Measurements from ENCODE around the gene RNF20.
"Not testable (repeated sequence)": the region's sequence is repeated elsewhere in the genome, so short reads cannot be mapped to it uniquely, and the experiment has no call there.

RNF20 gene

DNA sequence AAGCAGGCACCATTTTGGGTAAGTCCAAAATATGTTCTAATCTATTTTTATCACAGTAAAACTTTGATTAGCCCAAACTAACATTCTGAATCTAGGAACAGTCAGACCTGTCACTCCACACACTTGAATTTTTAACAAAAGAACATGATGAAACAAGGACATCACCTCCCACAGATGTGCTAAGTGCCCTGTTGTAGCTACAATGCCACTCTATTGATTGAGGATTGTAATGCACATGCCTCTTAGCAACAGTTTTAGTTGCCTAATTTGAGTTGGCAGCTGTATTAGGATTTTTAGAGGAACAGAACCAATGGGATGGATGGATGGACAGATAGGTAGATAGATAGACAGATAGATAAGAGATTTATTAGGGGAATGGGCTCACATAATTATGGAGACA lies 20.3 kb upstream of the RNF20 start:
- no peak overlapping the region for H3K27ac Mint-ChIP-seq
- CTCF ChIA-PET: interaction anchor here (1.5 kb wide), 1 partner anchor 17 kb away, joined by 6 read pairs; no protein-coding TSS in a partner anchor
- H3K4me3 Mint-ChIP-seq: no peak overlapping the region
- DNase-seq: no peak
- H3K36me3 Mint-ChIP-seq: no peaks in the 10 kb centered on the region
- peaks cover 13% of the 10 kb centered on the region for H3K27me3 Mint-ChIP-seq
- H3K9me3 Mint-ChIP-seq: no peaks in the 10 kb centered on the region
- H3K4me1 Mint-ChIP-seq: peaks cover 7% of the 10 kb centered on the region

DNA sequence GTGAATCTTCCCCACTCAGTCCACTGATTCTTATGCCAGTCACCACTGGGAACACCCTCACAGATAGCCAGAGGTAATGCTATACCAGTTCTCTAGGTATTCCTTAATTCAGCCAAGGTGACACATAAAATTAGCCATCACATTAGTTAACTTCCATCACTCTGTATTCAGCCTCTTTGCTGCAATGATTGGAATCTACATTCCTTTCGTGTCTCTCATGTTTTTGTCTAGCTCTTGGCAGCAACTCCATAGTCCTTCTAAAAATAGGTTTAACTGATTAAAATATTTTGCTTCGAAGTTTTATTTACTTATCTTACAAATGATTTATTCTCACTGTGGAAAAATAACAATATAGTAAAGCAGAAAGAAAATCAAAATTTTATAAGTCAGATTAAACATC lies 19.6 kb upstream of the RNF20 start:
- CTCF ChIA-PET: no interaction called here
- Mint-ChIP-seq H3K4me1 (peaks cover 7% of the 10 kb centered on the region), H3K9me3 (no peaks in the 10 kb centered on the region), H3K4me3 (no peak overlapping the region), H3K36me3 (no peaks in the 10 kb centered on the region), H3K27ac (no peak overlapping the region), H3K27me3 (peaks cover 13% of the 10 kb centered on the region)
- DNase-seq: no peak

DNA sequence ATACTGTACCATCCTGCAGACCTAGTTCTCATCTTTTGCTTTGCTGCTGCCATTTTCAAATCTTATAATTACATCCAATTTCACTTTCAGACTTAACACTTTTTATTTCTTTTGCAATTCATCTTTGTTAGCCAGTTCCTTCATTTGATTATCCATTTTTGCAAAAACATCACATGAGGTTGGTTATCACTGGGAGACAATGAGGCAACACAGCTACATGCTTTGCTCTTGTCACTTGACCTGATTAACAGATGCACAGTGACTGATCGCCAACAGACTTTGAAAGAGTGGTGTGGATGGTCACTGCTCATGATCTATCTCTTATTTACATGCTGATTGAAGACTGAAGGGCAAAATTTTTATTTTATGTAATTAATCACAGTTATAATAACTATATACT lies 17.0 kb upstream of the RNF20 start:
- CTCF ChIA-PET: no interaction called here
- H3K4me1 Mint-ChIP-seq: peaks cover 14% of the 10 kb centered on the region
- H3K9me3 Mint-ChIP-seq: no peaks in the 10 kb centered on the region

DNA sequence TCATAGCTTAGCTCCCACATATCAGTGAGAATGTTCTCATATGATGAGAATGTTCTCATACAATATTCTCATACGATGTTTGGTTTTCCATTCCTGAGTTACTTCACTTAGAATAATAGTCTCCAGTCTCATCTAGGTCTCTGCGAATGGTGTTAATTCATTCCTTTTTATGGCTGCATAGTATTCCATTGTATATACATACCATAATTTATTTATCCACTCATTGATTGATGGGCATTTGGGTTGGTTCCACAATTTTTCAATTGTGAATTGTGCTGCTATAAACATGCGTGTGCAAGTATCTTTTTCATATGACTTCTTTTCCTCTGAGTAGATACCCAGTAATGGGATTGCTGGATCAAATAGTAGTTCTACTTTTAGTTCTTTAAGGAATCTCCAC lies 15.2 kb upstream of the RNF20 start:
- peaks cover 25% of the 10 kb centered on the region for H3K27me3 Mint-ChIP-seq

More for the DNA sequence above, 17.0 kb upstream of the RNF20 start:
- Mint-ChIP-seq H3K4me3 (no peak overlapping the region), H3K27me3 (peaks cover 20% of the 10 kb centered on the region), H3K27ac (no peak overlapping the region), H3K36me3 (no peaks in the 10 kb centered on the region)
- no peak for DNase-seq

DNA sequence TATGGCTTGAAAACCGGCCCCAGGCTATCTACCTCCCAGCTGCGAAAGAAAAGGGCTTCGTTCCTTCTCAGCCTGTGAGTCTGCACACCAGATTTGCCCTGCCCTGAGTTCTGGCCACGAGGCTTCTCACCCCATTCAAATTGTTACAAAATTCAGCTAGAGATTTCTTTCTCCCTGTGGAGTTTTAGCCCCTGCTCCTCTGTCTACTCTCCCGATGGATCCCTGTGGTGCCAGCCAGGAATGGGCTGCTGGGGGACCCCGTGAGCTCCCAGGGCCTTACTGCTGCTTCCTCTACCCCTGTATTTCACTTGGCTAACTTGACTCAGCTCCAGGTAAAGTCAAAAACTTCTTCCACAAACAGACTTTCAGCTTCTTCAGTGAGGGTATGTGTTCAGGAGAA lies 9.3 kb upstream of the RNF20 start:
- H3K4me1 Mint-ChIP-seq: peaks cover 13% of the 10 kb centered on the region
- DNase-seq: no peak
- H3K27me3 Mint-ChIP-seq: peaks cover 25% of the 10 kb centered on the region
- H3K4me3 Mint-ChIP-seq: no peak overlapping the region
- no peaks in the 10 kb centered on the region for H3K36me3 Mint-ChIP-seq
- H3K27ac Mint-ChIP-seq: no peak overlapping the region
- CTCF ChIA-PET: interaction anchor here (0.7 to 1.1 kb wide), 3 partner anchors 9 to 66 kb away, joined by 3 to 4 read pairs (median 3); no protein-coding TSS in a partner anchor
- H3K9me3 Mint-ChIP-seq: no peaks in the 10 kb centered on the region

More for the DNA sequence above, 15.2 kb upstream of the RNF20 start:
- H3K27ac Mint-ChIP-seq, H3K9me3 Mint-ChIP-seq, H3K4me3 Mint-ChIP-seq, DNase-seq, H3K36me3 Mint-ChIP-seq: not testable (repeated sequence)
- CTCF ChIA-PET: interaction anchor here (1.2 to 1.3 kb wide), 2 partner anchors 13 to 60 kb away, joined by 3 read pairs; no protein-coding TSS in a partner anchor
- peaks cover 13% of the 10 kb centered on the region for H3K4me1 Mint-ChIP-seq

DNA sequence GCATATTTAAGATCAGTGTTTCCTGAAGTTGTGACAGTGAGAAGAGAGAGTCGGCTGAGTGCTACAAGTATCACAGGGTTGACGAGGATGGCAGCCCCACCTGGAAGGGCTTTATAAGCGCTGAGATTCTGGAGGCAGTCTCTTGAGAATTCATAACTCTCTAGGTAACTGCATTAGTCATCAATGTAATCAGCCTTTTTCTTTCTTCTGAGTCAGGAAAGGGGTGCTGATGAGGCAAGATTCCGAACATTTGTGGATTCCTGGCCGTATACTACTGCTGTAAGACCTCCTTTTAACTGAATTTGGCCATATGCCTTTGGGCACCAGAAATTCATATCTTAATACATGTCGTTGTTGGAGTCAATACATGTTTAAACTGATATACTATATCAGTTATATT lies 6.6 kb upstream of the RNF20 start:
- CTCF ChIA-PET: interaction anchor here (0.8 to 1.0 kb wide), 2 partner anchors 68 kb away, joined by 3 to 7 read pairs; no protein-coding TSS in a partner anchor
- Mint-ChIP-seq H3K36me3 (no peaks in the 10 kb centered on the region), H3K4me3 (no peak overlapping the region), H3K27me3 (peaks cover 18% of the 10 kb centered on the region), H3K27ac (no peak overlapping the region), H3K9me3 (no peaks in the 10 kb centered on the region), H3K4me1 (peaks cover under 1% of the 10 kb centered on the region)
- no peak for DNase-seq

DNA sequence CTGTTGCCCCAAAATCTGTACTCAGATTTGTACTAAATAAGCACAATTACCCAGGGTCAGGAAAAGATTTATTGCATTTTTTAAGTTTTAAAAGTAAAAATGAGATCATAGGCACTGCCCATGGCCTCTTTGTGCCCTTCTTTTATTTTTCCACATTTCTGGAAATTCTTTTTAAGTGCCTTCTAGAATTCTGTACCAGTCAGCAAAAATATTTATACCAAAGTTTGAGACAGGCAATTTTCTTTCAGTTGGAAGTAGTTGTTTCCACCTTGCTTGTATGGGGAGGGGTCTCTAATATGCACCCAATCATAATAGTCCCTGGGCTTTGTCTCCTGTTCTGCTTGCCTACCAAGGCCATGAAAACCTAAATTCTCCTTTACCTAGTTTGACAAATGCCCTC lies 5.6 kb upstream of the RNF20 start:
- no peak for DNase-seq
- Mint-ChIP-seq H3K27ac (no peak overlapping the region), H3K4me3 (no peak overlapping the region), H3K36me3 (no peaks in the 10 kb centered on the region), H3K27me3 (peaks cover 17% of the 10 kb centered on the region), H3K9me3 (no peaks in the 10 kb centered on the region), H3K4me1 (peaks cover 3% of the 10 kb centered on the region)
- CTCF ChIA-PET: interaction anchor here (1.1 to 1.5 kb wide), 2 partner anchors 16 to 79 kb away, joined by 4 to 6 read pairs; no protein-coding TSS in a partner anchor

DNA sequence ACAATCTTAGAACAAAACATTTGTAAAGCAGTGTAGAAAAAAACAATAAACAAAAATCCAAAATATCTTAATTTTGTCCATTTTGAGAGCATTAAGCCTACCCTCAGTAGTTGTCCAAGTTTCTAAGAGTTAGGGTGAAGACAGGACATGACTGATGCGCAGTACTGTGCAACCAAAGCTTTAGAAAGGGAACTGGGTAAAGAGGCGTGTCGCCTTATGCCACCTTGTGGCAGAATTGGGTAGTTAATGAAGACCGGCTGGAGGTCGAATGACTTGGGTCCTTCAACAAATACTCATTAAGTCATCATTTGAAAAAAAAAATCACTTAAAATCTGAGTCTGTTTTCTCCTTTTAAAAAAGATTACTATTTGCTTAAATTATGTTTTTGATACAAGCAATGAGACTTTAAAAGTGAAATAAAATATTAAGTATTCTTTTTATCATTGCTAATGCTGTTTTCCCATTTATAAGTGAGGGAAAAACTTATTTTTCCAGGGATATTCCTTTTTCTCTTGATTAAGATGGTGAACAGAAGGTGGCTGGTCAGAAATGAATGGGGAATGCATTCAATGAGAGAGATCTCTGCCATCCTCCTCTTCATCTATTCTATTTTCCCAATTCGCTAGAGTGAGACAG lies 3.5 kb upstream of the RNF20 start:
- peak; percentile 74 for DNase-seq
- Mint-ChIP-seq H3K36me3 (no peaks in the 10 kb centered on the region), H3K27ac (no peak overlapping the region), H3K9me3 (no peaks in the 10 kb centered on the region), H3K27me3 (no peaks in the 10 kb centered on the region), H3K4me3 (no peak overlapping the region), H3K4me1 (peaks cover 18% of the 10 kb centered on the region)
- CTCF ChIA-PET: interaction anchor here (0.6 to 2.2 kb wide), 12 partner anchors 10 to 81 kb away, joined by 3 to 33 read pairs (median 6); no protein-coding TSS in a partner anchor

DNA sequence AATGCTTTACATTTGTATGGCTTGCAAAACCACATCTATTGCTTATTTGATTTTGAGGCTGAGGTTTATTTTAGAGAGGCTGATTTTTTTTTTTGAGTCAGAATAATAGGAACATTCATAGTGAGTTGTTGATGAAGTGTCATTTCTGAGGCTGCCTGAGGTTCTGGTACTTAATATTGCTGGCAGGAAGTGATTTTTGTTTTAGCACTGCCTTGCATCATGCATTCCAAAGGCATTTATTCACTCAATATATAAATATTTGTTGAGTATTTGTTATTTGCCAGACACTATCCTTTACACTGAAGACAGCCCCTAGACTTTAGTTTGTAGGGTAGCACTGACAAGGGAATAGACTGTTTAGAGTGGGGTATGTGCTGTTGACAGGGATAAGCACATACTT lies 2.7 kb downstream of the RNF20 start:
- Mint-ChIP-seq H3K36me3 (peaks cover 8% of the 10 kb centered on the region), H3K4me1 (peaks cover 28% of the 10 kb centered on the region), H3K4me3 (no peak overlapping the region), H3K27me3 (no peaks in the 10 kb centered on the region), H3K27ac (no peak overlapping the region), H3K9me3 (no peaks in the 10 kb centered on the region)
- CTCF ChIA-PET: no interaction called here
- DNase-seq: no peak

DNA sequence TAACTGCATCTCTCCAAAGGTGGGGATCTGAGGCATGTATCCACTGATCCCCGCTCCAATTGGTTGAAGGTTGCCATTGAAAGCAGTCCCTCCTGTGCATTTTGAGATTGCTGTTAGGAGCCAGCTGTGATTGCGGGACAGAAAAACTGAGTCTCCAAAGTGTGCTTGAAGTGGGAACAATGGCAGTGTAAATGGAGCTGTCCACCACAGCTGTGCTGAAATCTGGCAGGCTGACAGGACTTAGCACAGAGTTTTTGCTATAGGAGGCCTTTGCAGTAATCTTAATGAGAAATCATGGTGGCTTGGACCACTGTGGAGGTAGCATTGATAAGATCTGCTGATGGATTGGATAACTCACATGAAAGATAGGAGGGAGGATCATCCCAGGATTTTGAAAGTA lies 3.3 kb downstream of the RNF20 start:
- no peak overlapping the region for H3K4me3 Mint-ChIP-seq
- H3K4me1 Mint-ChIP-seq: peaks cover 28% of the 10 kb centered on the region
- H3K9me3 Mint-ChIP-seq: no peaks in the 10 kb centered on the region
- H3K27ac Mint-ChIP-seq: no peak overlapping the region
- CTCF ChIA-PET: interaction anchor here (1.1 kb wide), 1 partner anchor 88 kb away, joined by 3 read pairs; no protein-coding TSS in a partner anchor
- H3K36me3 Mint-ChIP-seq: peaks cover 8% of the 10 kb centered on the region
- no peaks in the 10 kb centered on the region for H3K27me3 Mint-ChIP-seq
- DNase-seq: peak; percentile 53

DNA sequence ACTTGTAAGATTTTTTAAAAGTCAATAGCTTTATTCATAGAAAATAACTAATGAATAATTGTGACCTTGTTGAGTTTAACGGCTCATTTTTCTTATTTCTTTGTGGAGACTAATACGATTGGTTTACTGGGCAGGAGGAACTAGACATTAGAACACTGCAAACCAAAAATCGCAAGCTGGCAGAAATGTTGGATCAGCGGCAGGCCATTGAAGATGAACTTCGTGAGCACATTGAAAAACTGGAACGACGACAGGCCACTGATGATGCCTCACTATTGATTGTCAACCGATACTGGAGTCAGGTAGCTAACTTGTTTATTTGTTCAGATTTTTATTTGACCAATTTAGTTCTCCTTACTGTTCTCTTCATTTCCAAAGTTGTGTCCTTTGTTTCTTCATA lies 6.4 kb downstream of the RNF20 start:
- H3K27ac Mint-ChIP-seq: no peak overlapping the region

DNA sequence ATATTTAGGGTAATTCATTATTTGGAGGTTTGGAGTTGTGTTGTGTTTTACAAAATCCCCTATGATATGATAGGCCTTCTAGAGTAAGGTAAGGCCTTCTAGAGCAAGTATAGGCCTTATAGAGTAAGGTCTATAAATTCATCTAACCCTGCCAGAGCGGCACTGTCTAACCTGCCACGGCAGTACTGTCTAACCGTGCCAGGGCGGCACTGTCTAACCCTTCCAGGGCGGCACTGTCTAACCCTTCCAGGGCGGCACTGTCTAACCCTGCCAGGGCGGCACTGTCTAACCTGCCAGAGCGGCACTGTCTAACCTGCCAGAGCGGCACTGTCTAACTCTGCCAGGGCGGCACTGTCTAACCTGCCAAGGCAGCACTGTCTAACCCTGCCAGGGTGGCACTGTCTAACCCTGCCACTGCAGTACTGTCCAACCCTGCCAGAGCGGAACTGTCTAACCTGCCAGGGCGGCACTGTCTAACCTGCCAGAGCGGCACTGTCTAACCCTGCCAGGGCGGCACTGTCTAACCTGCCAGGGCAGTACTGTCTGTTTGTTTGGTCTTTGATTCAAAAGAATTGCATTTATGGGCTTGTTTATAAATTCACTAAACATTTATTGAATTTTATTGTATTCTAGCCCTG lies 9.6 kb downstream of the RNF20 start:
- H3K27ac Mint-ChIP-seq: no peak overlapping the region
- no peaks in the 10 kb centered on the region for H3K9me3 Mint-ChIP-seq
- H3K27me3 Mint-ChIP-seq: no peaks in the 10 kb centered on the region
- no peak overlapping the region for H3K4me3 Mint-ChIP-seq
- peaks cover 34% of the 10 kb centered on the region for H3K36me3 Mint-ChIP-seq
- DNase-seq: no peak
- no peaks in the 10 kb centered on the region for H3K4me1 Mint-ChIP-seq
- CTCF ChIA-PET: no interaction called here

More for the DNA sequence above, 6.4 kb downstream of the RNF20 start:
- peaks cover 19% of the 10 kb centered on the region for H3K36me3 Mint-ChIP-seq
- H3K4me3 Mint-ChIP-seq: no peak overlapping the region
- no peaks in the 10 kb centered on the region for H3K9me3 Mint-ChIP-seq
- CTCF ChIA-PET: interaction anchor here (1.3 to 3.2 kb wide), 2 partner anchors 10 to 27 kb away, joined by 5 to 8 read pairs; no protein-coding TSS in a partner anchor
- H3K27me3 Mint-ChIP-seq: no peaks in the 10 kb centered on the region
- DNase-seq: no peak
- H3K4me1 Mint-ChIP-seq: peaks cover 12% of the 10 kb centered on the region

DNA sequence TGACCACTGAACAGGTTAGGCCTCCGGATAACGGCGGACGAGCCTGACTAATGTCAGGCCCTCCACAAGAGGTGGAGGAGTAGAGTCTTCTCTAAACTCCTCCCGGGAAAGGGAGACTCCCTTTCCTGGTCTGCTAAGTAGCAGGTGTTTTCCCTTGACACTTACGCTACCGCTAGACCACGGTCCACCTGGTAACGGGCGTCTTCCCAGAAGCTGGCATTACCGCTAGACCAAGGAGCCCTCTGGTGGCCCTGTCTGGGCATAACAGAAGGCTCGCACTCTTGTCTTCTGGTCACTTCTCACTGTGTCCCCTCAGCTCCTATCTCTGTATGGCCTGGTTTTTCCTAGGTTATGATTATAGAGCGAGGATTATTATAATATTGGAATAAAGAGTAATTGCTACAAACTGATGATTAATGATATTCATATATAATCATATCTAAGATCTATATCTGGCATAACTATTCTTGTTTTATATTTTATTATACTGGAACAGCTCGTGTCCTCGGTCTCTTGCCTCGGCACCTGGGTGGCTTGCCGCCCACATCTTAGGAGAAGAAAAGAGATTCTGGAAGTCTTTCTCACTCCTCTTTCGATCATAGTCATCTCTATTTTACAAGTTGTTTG lies 15.9 kb downstream of the RNF20 start:
- H3K27me3 Mint-ChIP-seq, H3K4me1 Mint-ChIP-seq, CTCF ChIA-PET, DNase-seq, H3K9me3 Mint-ChIP-seq, H3K4me3 Mint-ChIP-seq, H3K27ac Mint-ChIP-seq: not testable (repeated sequence)
- H3K36me3 Mint-ChIP-seq: peaks cover 73% of the 10 kb centered on the region

DNA sequence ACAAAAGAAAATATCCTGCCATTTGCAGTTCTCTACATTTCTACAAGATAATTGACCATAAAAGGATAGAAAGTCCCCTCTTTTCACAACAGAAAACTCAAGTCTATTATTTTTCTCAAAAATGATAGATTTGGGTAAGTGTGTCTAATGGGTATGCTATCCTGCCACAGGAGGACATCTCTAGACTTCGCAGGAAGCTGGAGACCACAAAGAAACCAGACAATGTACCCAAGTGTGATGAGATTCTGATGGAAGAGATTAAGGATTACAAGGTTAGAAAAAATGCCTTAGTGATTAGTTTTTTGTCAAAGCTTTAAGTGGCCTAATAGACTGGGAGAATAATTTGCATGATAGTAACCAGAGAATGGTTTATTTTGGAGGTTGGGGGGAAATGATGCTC lies 28.1 kb downstream of the RNF20 start:
- DNase-seq: no peak
- CTCF ChIA-PET: no interaction called here
- Mint-ChIP-seq H3K27ac (no peak overlapping the region), H3K9me3 (no peaks in the 10 kb centered on the region), H3K36me3 (peaks cover 79% of the 10 kb centered on the region), H3K4me1 (peaks cover 10% of the 10 kb centered on the region), H3K27me3 (no peaks in the 10 kb centered on the region), H3K4me3 (no peak overlapping the region)
